C4-2B (cell line): ENCODE data around the gene CMPK2.

Source experiments
- CTCF ChIP-seq: fragments of 450-650 bp; conservative IDR thresholded peaks from 2 replicates; pipeline ENCODE4 v1.5.1; 2017; ENCODE audit warnings: mild to moderate bottlenecking
- ZFX ChIP-seq: fragments of 450-650 bp; IDR thresholded peaks from 2 replicates; pipeline ENCODE4 v1.6.1; 2017

GRCh38 chr2:6856548-6856920 is 9.2 kb downstream of the CMPK2 start:
- no peak for TF ChIP-seq CTCF
- TF ChIP-seq ZFX: no peak
